ENCODE data around the gene ATP6V0E1.
"Not testable (repeated sequence)": the region's sequence is repeated elsewhere in the genome, so short reads cannot be mapped to it uniquely, and the experiment has no call there.

The ATP6V0E1 gene

DNA sequence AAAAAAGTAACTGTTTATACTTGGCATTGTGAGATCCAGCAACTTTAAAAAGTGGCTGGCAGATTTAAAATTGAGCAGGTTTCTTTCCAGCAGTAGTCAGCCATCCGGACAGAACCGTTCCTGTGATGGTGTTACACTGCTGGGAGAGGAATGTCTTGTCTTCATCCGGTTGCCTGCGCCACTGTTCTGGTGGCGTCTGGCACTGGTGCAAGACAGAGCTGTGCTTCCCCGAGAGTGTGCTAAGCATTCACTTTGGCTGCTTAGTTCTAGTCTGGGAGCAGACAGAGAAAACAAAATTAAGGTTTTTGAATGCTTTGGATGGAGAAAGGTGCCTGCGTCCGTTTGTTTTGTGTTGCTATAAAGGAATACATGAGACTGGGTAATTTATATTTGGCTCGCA lies 37.1 kb downstream of the ATP6V0E1 start:
- H3K4me1 Mint-ChIP-seq, result peaks cover 25% of the 10 kb centered on the region
- no peak for ATAC-seq (ENCODE audit: low read depth)
- DNase-seq (ENCODE audit: low spot score in 2 of 2), result no peak
- peak overlapping the region; percentile 52 for H3K27ac Mint-ChIP-seq
- no peaks in the 10 kb centered on the region for H3K27me3 Mint-ChIP-seq
- peaks cover 28% of the 10 kb centered on the region for H3K36me3 Mint-ChIP-seq
- H3K9me3 Mint-ChIP-seq, result no peaks in the 10 kb centered on the region
- H3K4me3 Mint-ChIP-seq, result no peak overlapping the region

DNA sequence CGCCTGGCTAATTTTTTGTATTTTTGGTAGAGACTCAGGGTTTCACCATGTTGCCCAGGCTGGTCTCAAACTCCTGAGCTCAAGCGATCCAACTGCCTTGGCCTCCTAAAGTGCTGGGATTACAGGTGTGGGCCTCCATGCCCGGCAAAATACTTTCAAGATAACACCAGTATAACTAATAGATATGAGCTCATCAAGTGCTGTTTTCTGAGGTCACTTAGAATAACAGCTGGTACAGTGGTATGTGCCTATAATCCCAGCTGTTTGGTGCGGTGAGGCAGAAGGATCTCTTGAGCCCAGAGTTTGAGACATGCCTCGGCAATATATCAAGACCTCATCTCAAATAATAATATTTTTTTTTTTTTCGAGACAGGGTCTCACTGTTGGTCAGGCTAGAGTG lies 42.1 kb downstream of the ATP6V0E1 start:
- Mint-ChIP-seq H3K4me3 (no peak overlapping the region), H3K27me3 (no peaks in the 10 kb centered on the region), H3K4me1 (peaks cover 3% of the 10 kb centered on the region), H3K9me3 (no peaks in the 10 kb centered on the region), H3K36me3 (peaks cover 17% of the 10 kb centered on the region), H3K27ac (no peak overlapping the region)
- DNase-seq (ENCODE audit: low spot score in 2 of 2), result no peak
- no peak for ATAC-seq (ENCODE audit: low read depth)

DNA sequence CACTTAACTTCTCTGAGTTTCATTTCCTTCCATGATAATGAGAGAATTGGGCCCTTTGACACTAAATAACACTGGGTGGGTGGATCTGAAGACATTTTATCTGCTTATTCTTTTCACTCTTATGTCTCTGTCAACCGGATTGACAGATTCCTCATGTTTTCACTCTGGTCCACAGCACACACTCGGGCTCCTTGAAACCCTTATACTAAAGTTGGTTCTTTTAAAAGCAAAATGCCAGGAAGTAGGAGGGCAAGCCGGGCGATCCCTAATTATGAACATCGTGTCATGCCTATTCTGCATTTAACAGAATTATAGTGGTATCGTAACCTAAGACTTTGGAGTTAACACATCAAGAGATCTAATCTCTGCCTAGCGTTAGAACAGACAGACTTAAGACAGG lies 44.3 kb downstream of the ATP6V0E1 start:
- H3K36me3 Mint-ChIP-seq, result peaks cover 6% of the 10 kb centered on the region
- DNase-seq (ENCODE audit: low spot score in 2 of 2) (no peak), ATAC-seq (ENCODE audit: low read depth) (no peak)
- H3K27me3 Mint-ChIP-seq, result no peaks in the 10 kb centered on the region
- no peak overlapping the region for H3K4me3 Mint-ChIP-seq
- no peak overlapping the region for H3K27ac Mint-ChIP-seq
- H3K4me1 Mint-ChIP-seq, result peaks cover 3% of the 10 kb centered on the region
- H3K9me3 Mint-ChIP-seq, result no peaks in the 10 kb centered on the region

DNA sequence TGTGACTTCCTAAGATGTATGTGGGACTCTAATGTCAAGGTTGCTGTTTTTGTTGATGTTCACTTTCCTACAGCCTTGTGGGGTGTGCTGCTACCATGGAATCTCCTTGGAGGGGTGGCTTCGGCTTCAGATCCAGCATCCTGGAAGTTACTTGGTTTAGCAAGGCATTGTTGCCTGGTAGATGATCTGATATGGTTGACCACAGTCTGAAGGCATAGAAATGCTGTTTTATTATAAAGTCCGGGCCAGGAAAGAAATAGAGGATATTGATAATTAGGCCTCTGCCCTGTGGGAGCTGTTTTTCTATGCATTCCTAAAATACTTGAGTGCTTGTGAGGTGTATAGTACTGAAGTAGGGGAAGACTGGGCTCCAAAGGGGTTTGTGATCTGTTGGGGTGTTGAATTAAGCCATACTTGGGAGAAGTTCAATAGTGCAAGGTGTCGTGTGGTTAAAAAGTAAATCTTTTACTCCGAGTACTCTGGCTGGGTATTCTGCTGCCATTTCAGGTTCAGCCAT lies 45.3 kb downstream of the ATP6V0E1 start:
- no peak for ATAC-seq (ENCODE audit: low read depth)
- no peaks in the 10 kb centered on the region for H3K27me3 Mint-ChIP-seq

DNA sequence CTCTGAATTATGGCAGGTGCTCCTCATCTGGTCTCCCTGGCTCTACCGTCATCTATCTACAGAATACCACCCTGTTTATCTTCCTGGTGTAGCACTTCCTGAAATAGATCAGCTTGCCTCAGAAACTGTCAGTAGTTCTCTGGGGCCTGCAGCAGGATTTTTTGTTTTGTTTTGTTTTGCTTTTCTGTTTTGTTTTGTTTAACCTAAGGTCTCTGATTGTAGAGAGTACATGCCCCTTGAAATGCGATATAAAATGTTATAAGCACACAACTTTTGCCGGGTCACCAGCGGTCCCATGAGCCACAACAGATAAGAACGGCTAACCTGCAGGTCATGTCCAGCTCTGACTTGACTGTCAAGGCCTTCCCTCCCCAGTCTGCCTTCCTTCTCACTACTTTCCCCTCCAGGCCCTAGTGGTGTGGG lies 45.9 kb downstream of the ATP6V0E1 start:
- no peaks in the 10 kb centered on the region for H3K9me3 Mint-ChIP-seq
- H3K4me1 Mint-ChIP-seq, result peaks cover 11% of the 10 kb centered on the region
- ATAC-seq (ENCODE audit: low read depth) (peak; percentile 66), DNase-seq (ENCODE audit: low spot score in 2 of 2) (no peak)
- no peak overlapping the region for H3K4me3 Mint-ChIP-seq
- H3K27ac Mint-ChIP-seq, result no peak overlapping the region
- no peaks in the 10 kb centered on the region for H3K27me3 Mint-ChIP-seq
- peaks cover 5% of the 10 kb centered on the region for H3K36me3 Mint-ChIP-seq

More for the DNA sequence above, 45.3 kb downstream of the ATP6V0E1 start:
- Mint-ChIP-seq H3K36me3 (peaks cover 6% of the 10 kb centered on the region), H3K9me3 (no peaks in the 10 kb centered on the region), H3K27ac (no peak overlapping the region), H3K4me1 (peaks cover 7% of the 10 kb centered on the region), H3K4me3 (no peak overlapping the region)
- DNase-seq (ENCODE audit: low spot score in 2 of 2), result no peak

DNA sequence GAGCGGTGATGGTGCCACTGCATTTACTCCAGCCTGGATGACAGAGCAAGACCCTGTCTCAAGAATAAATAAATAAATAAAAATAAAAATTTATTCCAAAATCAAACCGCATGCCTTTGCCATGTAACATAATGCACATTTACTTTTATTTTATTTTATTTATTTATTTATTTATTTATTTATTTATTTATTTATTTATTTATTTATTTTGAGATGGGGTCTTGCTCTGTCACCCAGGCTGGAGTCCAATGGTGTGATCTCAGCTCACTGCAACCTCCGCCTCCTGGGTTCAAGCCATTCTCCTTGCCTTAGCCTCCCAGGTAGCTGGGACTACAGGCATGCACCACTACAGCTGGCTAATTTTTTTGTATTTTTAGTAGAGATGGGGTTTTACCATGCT lies 48.5 kb downstream of the ATP6V0E1 start:
- not testable (repeated sequence) for H3K36me3 Mint-ChIP-seq; ATAC-seq (ENCODE audit: low read depth); H3K9me3 Mint-ChIP-seq; DNase-seq (ENCODE audit: low spot score in 2 of 2); H3K4me3 Mint-ChIP-seq; H3K27ac Mint-ChIP-seq; H3K27me3 Mint-ChIP-seq
- H3K4me1 Mint-ChIP-seq, result peaks cover 32% of the 10 kb centered on the region

DNA sequence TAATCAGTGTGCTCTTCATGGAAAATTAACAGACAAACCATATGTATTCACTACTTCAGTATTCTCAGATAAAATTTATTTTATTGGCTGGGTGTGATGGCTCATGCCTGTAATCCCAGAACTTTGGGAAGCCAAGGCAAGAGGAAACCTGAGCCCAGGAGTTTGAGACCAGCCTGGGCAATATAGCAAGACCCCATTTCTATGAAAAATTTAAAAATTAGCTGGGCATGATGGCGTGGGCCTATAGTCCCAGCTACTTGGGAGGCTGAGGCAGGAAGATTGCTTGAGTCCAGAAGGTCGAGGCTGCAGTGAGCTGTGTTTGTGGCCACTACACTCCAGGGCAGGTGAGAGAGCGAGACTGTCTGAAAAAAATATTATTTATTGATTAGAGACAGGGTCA lies 49.2 kb downstream of the ATP6V0E1 start:
- no peak overlapping the region for H3K27ac Mint-ChIP-seq
- H3K27me3 Mint-ChIP-seq, result no peaks in the 10 kb centered on the region
- ATAC-seq (ENCODE audit: low read depth) (no peak), DNase-seq (ENCODE audit: low spot score in 2 of 2) (no peak)
- H3K4me1 Mint-ChIP-seq, result peaks cover 34% of the 10 kb centered on the region
- H3K9me3 Mint-ChIP-seq, result no peaks in the 10 kb centered on the region
- peaks cover 4% of the 10 kb centered on the region for H3K36me3 Mint-ChIP-seq
- H3K4me3 Mint-ChIP-seq, result no peak overlapping the region

DNA sequence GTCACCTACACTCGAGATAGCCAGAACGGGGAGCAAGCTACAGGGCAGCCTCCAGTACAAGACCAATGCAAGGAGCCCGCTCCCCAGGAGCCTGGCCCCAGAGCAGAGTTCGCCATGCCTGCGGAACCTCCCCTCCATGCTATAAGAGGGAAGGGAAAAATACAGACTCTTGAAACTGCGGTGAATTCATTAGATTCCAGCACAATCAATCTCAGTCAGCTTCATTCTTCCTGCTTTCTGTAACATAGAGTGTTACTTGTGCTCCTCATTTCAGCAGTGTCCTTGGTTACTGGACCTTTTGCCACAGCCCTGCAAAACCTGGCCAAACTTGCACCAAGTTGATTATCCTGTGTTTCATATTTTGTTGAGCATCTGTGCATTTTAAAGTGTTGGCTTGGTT lies 50.4 kb downstream of the ATP6V0E1 start:
- H3K27ac Mint-ChIP-seq, result peak overlapping the region; percentile 93
- no peaks in the 10 kb centered on the region for H3K9me3 Mint-ChIP-seq
- H3K4me1 Mint-ChIP-seq, result peaks cover 34% of the 10 kb centered on the region
- peaks cover 4% of the 10 kb centered on the region for H3K36me3 Mint-ChIP-seq
- no peaks in the 10 kb centered on the region for H3K27me3 Mint-ChIP-seq
- DNase-seq (ENCODE audit: low spot score in 2 of 2), result no peak
- no peak overlapping the region for H3K4me3 Mint-ChIP-seq
- no peak for ATAC-seq (ENCODE audit: low read depth)

DNA sequence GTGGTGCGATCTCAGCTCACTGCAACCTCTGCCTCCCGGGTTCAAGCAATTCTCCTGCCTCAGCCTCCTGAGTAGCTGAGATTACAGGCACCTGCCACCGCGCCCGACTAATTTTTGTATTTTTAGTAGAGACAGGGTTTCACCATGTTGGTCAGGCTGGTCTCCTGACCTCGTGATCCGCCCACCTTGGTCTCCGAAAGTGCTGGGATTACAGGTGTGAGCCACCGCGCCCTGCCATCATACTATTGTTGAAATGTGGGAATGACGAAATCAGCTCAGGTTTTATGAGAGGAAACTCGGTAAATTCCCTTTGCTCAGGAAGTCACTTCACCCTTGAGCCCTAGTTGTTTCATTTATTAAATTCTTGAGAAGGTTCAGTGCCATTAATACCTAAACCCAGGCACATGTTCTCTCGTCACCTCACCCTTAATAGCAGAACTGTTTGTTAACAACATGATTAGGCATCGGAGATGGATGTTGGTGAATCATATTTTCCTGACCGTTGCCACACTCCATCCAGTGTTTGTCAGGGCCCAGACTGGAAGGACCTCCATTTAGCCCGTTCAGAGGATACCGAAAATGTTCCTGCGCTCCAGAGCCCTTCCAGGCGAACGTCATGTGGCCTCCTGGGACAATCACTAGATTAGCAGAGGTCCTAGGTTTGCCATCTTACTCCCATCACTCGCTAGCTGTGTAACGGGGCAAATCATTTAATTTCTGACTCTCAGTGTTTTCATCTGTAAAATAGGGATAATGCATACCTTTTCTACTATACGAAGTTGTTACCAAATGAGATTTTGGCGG lies 52.5 kb downstream of the ATP6V0E1 start:
- Mint-ChIP-seq H3K27ac (peak overlapping the region; percentile 93), H3K9me3 (no peaks in the 10 kb centered on the region), H3K4me1 (peaks cover 41% of the 10 kb centered on the region), H3K27me3 (no peaks in the 10 kb centered on the region), H3K36me3 (peaks cover 4% of the 10 kb centered on the region), H3K4me3 (peak overlapping the region; percentile 90)
- ATAC-seq (ENCODE audit: low read depth), result peak; percentile 51
- peak in 1 of 2 donors; percentile 15 for DNase-seq (ENCODE audit: low spot score in 2 of 2)

DNA sequence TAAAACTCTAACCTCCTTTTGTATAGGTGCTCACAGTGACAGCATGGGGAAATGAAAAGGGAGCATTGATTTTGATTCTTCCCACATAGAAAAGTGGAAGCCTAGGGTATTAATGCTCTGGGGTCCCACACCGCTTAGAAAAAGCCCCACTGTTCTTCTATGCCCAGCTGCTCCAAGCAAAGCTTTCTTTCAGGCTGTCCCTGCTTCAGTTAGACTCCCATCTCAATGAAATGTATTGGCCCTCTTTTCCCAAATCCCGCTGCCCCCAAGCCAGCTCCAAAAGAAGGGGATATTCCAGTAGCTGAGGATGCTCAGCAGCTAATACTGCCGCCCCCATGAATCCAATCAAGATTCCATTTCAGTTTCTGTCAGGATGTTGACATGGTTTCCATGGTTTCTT lies 55.6 kb downstream of the ATP6V0E1 start:
- Mint-ChIP-seq H3K27me3 (no peaks in the 10 kb centered on the region), H3K9me3 (no peaks in the 10 kb centered on the region), H3K36me3 (peaks cover 4% of the 10 kb centered on the region), H3K27ac (peak overlapping the region; percentile 65), H3K4me3 (no peak overlapping the region), H3K4me1 (peaks cover 34% of the 10 kb centered on the region)
- DNase-seq (ENCODE audit: low spot score in 2 of 2), result no peak
- ATAC-seq (ENCODE audit: low read depth), result no peak

DNA sequence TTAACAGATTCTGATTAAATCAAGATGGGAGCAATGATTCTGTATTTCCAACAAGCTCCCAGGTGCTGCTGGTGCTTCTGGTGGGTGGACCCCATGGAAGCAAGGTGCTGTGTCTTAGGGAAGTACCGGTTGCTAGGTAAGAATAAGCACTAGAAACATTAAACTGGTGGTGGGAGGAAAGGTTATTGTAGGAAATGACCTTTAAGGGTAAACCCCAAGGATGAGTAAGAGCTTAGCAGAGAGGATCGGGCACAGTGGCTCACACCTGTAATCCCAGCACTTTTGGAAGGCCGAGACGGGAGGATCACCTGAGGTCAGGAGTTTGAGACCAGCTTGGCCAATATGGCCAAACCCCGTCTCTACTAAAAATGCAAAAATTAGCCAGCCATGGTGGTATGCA lies 56.4 kb downstream of the ATP6V0E1 start:
- peak overlapping the region; percentile 65 for H3K27ac Mint-ChIP-seq
- no peak overlapping the region for H3K4me3 Mint-ChIP-seq
- no peaks in the 10 kb centered on the region for H3K9me3 Mint-ChIP-seq
- H3K36me3 Mint-ChIP-seq, result no peaks in the 10 kb centered on the region
- H3K4me1 Mint-ChIP-seq, result peaks cover 26% of the 10 kb centered on the region
- H3K27me3 Mint-ChIP-seq, result no peaks in the 10 kb centered on the region
- ATAC-seq (ENCODE audit: low read depth), result no peak
- no peak for DNase-seq (ENCODE audit: low spot score in 2 of 2)

DNA sequence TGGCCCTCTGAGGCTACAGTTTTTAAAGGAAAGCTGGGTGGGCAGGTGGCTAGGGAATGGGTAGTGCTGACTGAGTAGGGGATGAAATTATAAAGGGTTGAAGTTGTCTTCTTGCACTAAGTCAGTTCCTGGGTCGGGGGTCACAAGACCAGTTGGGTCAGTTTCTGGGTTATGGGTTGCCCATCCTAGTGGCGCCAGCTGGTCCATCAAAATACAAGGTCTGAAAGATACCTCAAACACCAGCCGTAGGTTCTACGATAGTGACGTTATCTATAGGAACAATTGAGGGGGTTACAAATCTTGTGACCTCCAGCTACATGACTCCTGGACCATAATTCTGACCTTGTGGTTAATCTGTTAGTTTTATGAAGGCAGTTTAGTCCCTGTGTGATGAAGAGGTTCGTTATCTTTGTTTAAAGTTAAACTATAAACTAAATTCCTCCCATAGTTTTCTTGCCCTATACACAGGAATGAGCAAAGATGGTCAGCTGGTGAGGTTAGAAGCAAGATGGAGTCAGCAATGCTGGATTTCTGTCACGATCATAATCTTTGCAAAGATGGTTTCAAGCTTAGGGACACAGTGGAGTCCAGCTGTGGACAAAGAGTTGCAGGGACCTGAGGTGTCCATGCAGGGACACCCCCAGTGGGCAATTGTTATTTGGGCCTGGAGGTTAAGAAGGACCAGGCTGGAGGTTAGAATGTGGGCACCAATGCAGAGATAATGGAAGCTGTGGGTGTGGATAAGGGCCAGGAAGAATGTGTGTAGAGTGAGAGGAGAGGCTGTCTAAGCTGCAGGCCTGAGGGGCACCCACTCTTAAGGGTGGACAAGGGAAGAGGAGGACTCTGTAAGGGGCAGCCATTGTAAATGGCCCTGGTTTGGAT lies 58.6 kb downstream of the ATP6V0E1 start:
- no peak for ATAC-seq (ENCODE audit: low read depth)
- no peaks in the 10 kb centered on the region for H3K27me3 Mint-ChIP-seq
- H3K4me1 Mint-ChIP-seq, result peaks cover 9% of the 10 kb centered on the region
- H3K9me3 Mint-ChIP-seq, result no peaks in the 10 kb centered on the region
- no peak overlapping the region for H3K27ac Mint-ChIP-seq
- no peaks in the 10 kb centered on the region for H3K36me3 Mint-ChIP-seq
- H3K4me3 Mint-ChIP-seq, result no peak overlapping the region
- DNase-seq (ENCODE audit: low spot score in 2 of 2), result no peak

DNA sequence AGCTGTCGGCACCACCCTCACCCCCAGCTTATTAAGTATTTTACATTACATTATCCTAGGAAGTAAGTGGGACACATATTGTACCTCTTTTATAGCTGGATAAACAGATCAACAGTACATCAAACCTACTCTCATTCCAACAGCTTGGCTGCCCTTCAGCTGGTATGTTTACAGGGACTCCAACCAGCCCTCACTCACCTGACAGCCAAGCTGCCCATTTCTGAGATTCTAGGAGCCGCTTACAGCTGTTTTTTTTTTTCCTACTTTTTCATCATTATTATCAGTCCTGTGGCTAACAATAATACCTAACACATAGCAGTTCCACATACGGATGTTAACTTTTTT lies 59.2 kb downstream of the ATP6V0E1 start:
- Mint-ChIP-seq H3K4me1 (peaks cover 7% of the 10 kb centered on the region), H3K27me3 (no peaks in the 10 kb centered on the region), H3K36me3 (no peaks in the 10 kb centered on the region), H3K9me3 (no peaks in the 10 kb centered on the region), H3K4me3 (no peak overlapping the region), H3K27ac (no peak overlapping the region)
- ATAC-seq (ENCODE audit: low read depth) (no peak), DNase-seq (ENCODE audit: low spot score in 2 of 2) (no peak)

DNA sequence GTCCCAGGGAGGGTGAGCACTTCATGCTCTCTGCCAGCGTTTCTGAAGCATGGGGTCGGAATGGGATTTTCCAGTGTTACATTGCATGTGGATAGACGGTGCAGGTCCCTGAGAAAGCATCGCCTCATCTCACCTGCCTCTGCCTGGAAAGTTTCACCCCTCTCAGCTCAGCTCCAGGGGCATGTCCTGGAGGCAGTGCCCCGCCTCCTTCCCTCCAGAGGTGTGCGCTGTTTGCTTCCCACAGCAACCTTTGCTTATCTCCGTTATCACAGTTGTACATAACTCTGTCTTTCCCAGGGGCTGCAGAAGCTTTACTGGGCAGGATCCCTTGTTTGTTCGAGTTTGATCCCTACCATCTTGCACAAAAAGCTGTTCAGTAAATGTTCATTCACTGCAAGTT lies 61.9 kb downstream of the ATP6V0E1 start:
- Mint-ChIP-seq H3K4me3 (no peak overlapping the region), H3K4me1 (no peaks in the 10 kb centered on the region), H3K27me3 (no peaks in the 10 kb centered on the region), H3K36me3 (no peaks in the 10 kb centered on the region), H3K27ac (no peak overlapping the region), H3K9me3 (no peaks in the 10 kb centered on the region)
- no peak for DNase-seq (ENCODE audit: low spot score in 2 of 2)
- no peak for ATAC-seq (ENCODE audit: low read depth)

Measured in memory B cell (primary cell).